ENCODE results near the gene RPL31.
"Not testable (repeated sequence)": the region's sequence is repeated elsewhere in the genome, so short reads cannot be mapped to it uniquely, and the experiment has no call there.

GRCh38 chr2:101050886-101051285 lies 48.8 kb downstream of the RPL31 start:
- not testable (repeated sequence) for TF ChIP-seq POLR2A (IDR thresholded peaks at IDR 0.05); POLR2AphosphoS5 (IDR thresholded peaks at IDR 0.05; ENCODE audit: insufficient read depth in 1 of 2, low read depth in 1 of 2)
- TF ChIP-seq, protein P1, sequence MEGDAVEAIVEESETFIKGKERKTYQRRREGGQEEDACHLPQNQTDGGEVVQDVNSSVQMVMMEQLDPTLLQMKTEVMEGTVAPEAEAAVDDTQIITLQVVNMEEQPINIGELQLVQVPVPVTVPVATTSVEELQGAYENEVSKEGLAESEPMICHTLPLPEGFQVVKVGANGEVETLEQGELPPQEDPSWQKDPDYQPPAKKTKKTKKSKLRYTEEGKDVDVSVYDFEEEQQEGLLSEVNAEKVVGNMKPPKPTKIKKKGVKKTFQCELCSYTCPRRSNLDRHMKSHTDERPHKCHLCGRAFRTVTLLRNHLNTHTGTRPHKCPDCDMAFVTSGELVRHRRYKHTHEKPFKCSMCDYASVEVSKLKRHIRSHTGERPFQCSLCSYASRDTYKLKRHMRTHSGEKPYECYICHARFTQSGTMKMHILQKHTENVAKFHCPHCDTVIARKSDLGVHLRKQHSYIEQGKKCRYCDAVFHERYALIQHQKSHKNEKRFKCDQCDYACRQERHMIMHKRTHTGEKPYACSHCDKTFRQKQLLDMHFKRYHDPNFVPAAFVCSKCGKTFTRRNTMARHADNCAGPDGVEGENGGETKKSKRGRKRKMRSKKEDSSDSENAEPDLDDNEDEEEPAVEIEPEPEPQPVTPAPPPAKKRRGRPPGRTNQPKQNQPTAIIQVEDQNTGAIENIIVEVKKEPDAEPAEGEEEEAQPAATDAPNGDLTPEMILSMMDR (IDR thresholded peaks at IDR 0.05), result not testable (repeated sequence)
